Ovary (tissue), 10 donors: ENCODE results near the gene CCDC86. TPM values are rescaled to one million over a fixed set of nuclear protein-coding genes. Genes with fewer than 3 reads are reported as not detected.

Source experiments
- DNase-seq, 5 donors: peaks; one replicate each; pipeline ENCODE4 v3.0.0-alpha.2; 2019 to 2020
- H3K27ac ChIP-seq, 2 donors: fragments of 200-600 bp; one replicate each; pipeline versions ENCODE4 v1.5.1 to v1.8.0; 2019 to 2022
- H3K27me3 ChIP-seq: fragments of 200-600 bp; one replicate; pipeline ENCODE4 v1.8.0; 2022
- H3K36me3 ChIP-seq: fragments of 200-600 bp; sonication (generic); one replicate; pipeline ENCODE4 v1.5.1; 2019
- H3K4me1 ChIP-seq: one replicate; pipeline ENCODE4 v1.8.1; 2013; ENCODE audit warnings: mild to moderate bottlenecking, moderate library complexity; ENCODE audit not compliant: insufficient read depth
- H3K4me3 ChIP-seq: fragments of 200-600 bp; sonication (generic); one replicate; pipeline ENCODE4 v1.5.1; 2017
- H3K9me3 ChIP-seq, 2 donors: fragments of 200-600 bp in 1 of 2; sonication (generic) in 1 of 2; one replicate each; pipeline versions ENCODE4 v1.5.1 to v1.8.1; 2013 to 2019; ENCODE audit warnings: mild to moderate bottlenecking in 1 of 2, moderate library complexity in 1 of 2
- CTCF ChIP-seq, 3 donors: fragments of 450-650 bp in 2 of 3; fragments of 200-600 bp in 1 of 3; IDR thresholded peaks; one replicate each; pipeline versions ENCODE4 v1.5.1 to v1.8.0; 2016 to 2022; ENCODE audit warnings: antibody characterized with exemption in 3 of 3, mild to moderate bottlenecking in 1 of 3
- EP300 ChIP-seq: sonication (generic); formaldehyde crosslinking; IDR thresholded peaks from one replicate; pipeline ENCODE4 v1.6.1; 2017; ENCODE audit warnings: antibody characterized with exemption
- POLR2A ChIP-seq: fragments of 450-650 bp; IDR thresholded peaks from one replicate; pipeline ENCODE4 v1.6.1; 2017; ENCODE audit warnings: antibody characterized with exemption, mild to moderate bottlenecking, moderate library complexity
- WGBS, 3 donors: extraction: QIAGEN DNeasy Blood & Tissue Kit in 1 of 3; methylation state at CpG; one replicate each; pipeline versions ENCODE4 v1.1.5 to v1.1.7; 2013 to 2017; 5-methylcytosine and 5-hydroxymethylcytosine counted together
- intact Hi-C, 4 donors: fragments of 100-400 bp; cut with DNase I; formaldehyde crosslinking; loops; one replicate each; pipeline versions ENCODE4 v1.11.0 to v1.15.1; 2022 to 2023
- long read RNA-seq, 3 donors: library from polyadenylated mRNA in 2 of 3; unstranded in 2 of 3; transcript quantifications; one replicate each; pipeline ENCODE4 v2.0.0 and lab custom pipeline, GENCODE V29; 2021 to 2026
- polyA plus RNA-seq, 2 donors: library from polyadenylated mRNA; stranded (reverse); fragments of 200-250 nt in 1 of 2; fragments of 350-450 nt in 1 of 2; fragmentation: Illumina TruSeq in 1 of 2; extraction: RNeasy Lipid Tissue Mini Kit (QIAGEN cat#74804) in 1 of 2; gene quantifications; one replicate each; pipeline ENCODE4 v1.2.3, GENCODE V29; 2013 to 2014
- total RNA-seq, 7 donors: library from RNA; depleted of rRNA in 2 of 7; stranded (reverse); fragments of >200 nt in 2 of 7; fragmentation: NEBNext Ultra II Directional in 3 of 7; extraction: Animal tissue kit (Norgen Biotek cat#: 25700) in 3 of 7; gene quantifications; one replicate each; pipeline versions ENCODE4 v1.1.0 to v1.2.4, GENCODE V29; 2016 to 2023
- donor health status: DM: no; HTN: no; CAD: no; lungs with moderate emphysema.
- donor health status: DM: no; HTN: no; CAD: no.
- donor health status: Bipolar disorder and iron deficiency.
- donor health status: DM: yes; HTN: yes; CAD: no.
- donor health status: DM: no; HTN: no; CAD: no.
- donor health status: DM: yes; HTN: yes; CAD: no.

Gene CCDC86
- total RNA-seq: 10 to 100 TPM in 6 of 7 donors, 1 to 10 TPM in 1; 7.0 to 32.9 (median 20.4) TPM
- polyA plus RNA-seq: 10 to 100 TPM; 10.5 to 16.4 TPM
- long read RNA-seq, donor 1, transcript CCDC86-201 (4 exons, 1,893 nt): major isoform, 192 of 199 reads
- long read RNA-seq, donor 1, partial matches to known transcripts: 1 of 199 reads
- long read RNA-seq, donor 1, other reads (novel, unspliced or antisense): 5 of 199 reads
- long read RNA-seq, donor 2, transcript CCDC86-201 (4 exons, 1,893 nt): major isoform, 11 of 11 reads
- long read RNA-seq, donor 2, partial matches to known transcripts: 0 of 11 reads
- long read RNA-seq, donor 2, other reads (novel, unspliced or antisense): 0 of 11 reads
- long read RNA-seq, donor 3, transcript CCDC86-201 (4 exons, 1,893 nt): major isoform, 44 of 48 reads
- long read RNA-seq, donor 3, partial matches to known transcripts: 1 of 48 reads
- long read RNA-seq, donor 3, other reads (novel, unspliced or antisense): 3 of 48 reads

GRCh38 chr11:60841797-60842667 lies at the start of gene CCDC86:
TSS of gene CCDC86 (plus strand) at chr11:60842113. CDS start at chr11:60842125, 12 bp downstream.
- WGBS, 3 donors: 0% methylated on average over 45 to 57 of the region's 57 CpGs
- intact Hi-C loops: loop anchor here in 1 of 4 donors (10.0 kb wide), 1 partner anchor 53 kb away; no protein-coding TSS in a partner anchor
- Histone ChIP-seq H3K27ac (peak within 1 kb of the TSS; percentile 22 to 56), H3K4me3 (peak within 1 kb of the TSS; percentile 87), H3K4me1 (peaks cover 16% of the 10 kb centered on the region), H3K36me3 (no peaks in the 10 kb centered on the region), H3K27me3 (no peaks in the 10 kb centered on the region), H3K9me3 (no peaks in the 10 kb centered on the region)
- peak; percentile 97 to 99 (median 98) for DNase-seq
- TF ChIP-seq CTCF (IDR thresholded peaks at IDR 0.05) (peak in 1 of 3 donors; percentile 31), POLR2A (peak; percentile 36), EP300 (peak; percentile 37)

- Histone ChIP-seq H3K27ac (no peak overlapping the region), H3K27me3 (no peaks in the 10 kb centered on the region), H3K4me3 (no peak overlapping the region), H3K4me1 (no peaks in the 10 kb centered on the region), H3K36me3 (no peaks in the 10 kb centered on the region), H3K9me3 (no peaks in the 10 kb centered on the region)
- intact Hi-C loops: no loop called here
- 79 to 84% (median 83%) methylated on average over 3 of the region's 3 CpGs for WGBS, 3 donors
- TF ChIP-seq POLR2A: no peak
- no peak for TF ChIP-seq EP300
- no peak for TF ChIP-seq CTCF (IDR thresholded peaks at IDR 0.05)
- DNase-seq: no peak
Measured at GRCh38 chr11:60792521-60792920, 49.4 kb upstream of the CCDC86 start.

- TF ChIP-seq EP300 (no peak), POLR2A (no peak), CTCF (IDR thresholded peaks at IDR 0.05) (no peak)
- Histone ChIP-seq H3K27me3 (no peaks in the 10 kb centered on the region), H3K4me3 (no peak overlapping the region), H3K9me3 (no peaks in the 10 kb centered on the region), H3K27ac (no peak overlapping the region), H3K36me3 (no peaks in the 10 kb centered on the region), H3K4me1 (no peaks in the 10 kb centered on the region)
- DNase-seq: no peak
- intact Hi-C loops: no loop called here
- WGBS, 3 donors: 64 to 79% (median 72%) methylated on average over 6 of the region's 6 CpGs
Measured at GRCh38 chr11:60795291-60795690, 46.6 kb upstream of the CCDC86 start.

GRCh38 chr11:60797846-60798630 lies 43.9 kb upstream of the CCDC86 start:
- TF ChIP-seq POLR2A: no peak
- TF ChIP-seq EP300: no peak
- no peak for TF ChIP-seq CTCF (IDR thresholded peaks at IDR 0.05)
- intact Hi-C loops: no loop called here
- Histone ChIP-seq H3K9me3 (no peaks in the 10 kb centered on the region), H3K4me3 (no peak overlapping the region), H3K27me3 (no peaks in the 10 kb centered on the region), H3K4me1 (no peaks in the 10 kb centered on the region), H3K36me3 (no peaks in the 10 kb centered on the region), H3K27ac (no peak overlapping the region)
- DNase-seq: no peak
- 84 to 88% (median 88%) methylated on average over 17 of the region's 17 CpGs for WGBS, 3 donors
